ENCODE results near the gene CREB3L2.
"Not testable (repeated sequence)": the region's sequence is repeated elsewhere in the genome, so short reads cannot be mapped to it uniquely, and the experiment has no call there.

Gene CREB3L2

GRCh38 chr7:138014201-138014600 is 12.3 kb upstream of the CREB3L2 start:
- DNase-seq (ENCODE audit: low read depth in 2 of 2), result not testable (repeated sequence)

- DNase-seq (ENCODE audit: low read depth in 2 of 2), result no peak
Observed at GRCh38 chr7:138009350-138009653, 7.4 kb upstream of the CREB3L2 start.

DNA sequence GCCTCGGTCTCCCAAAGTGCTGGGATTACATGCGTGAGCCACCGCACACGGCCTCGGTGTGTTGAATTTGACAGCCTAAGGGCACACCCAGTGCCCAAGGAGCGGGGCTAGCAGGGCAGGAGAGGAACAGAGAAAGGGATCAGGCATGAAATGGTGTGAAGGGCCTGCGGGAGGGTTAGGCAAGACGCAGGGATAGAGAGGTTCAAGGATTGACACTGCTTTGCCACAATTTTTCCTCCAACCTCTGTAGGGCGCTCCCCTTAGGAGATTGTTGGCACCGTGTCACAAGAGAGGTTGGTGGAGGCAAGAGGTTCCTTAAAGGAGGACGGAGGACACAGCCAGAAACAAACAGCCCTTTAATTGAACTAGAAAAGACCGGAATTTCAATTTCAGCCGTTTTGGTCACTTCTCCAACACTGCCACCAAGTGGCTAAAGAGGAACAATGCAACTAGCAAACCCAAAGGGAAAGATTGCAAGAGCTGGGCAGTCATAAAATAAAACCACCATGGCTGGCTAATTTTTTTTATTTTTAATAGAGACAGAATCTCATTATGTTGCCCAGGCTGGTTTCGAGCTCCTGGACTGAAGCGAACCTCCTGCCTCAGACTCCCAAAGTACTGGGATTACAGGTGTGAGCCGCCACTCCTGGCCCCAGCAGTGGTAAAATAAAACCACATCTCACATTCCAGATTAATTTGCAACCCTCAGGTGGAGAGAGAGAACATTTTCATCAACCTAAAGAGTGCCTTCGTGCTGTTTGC is 6.9 kb upstream of the CREB3L2 start:
- no peak for DNase-seq (ENCODE audit: low read depth in 2 of 2)

GRCh38 chr7:138008019-138008587 is 6.2 kb upstream of the CREB3L2 start:
- DNase-seq (ENCODE audit: low read depth in 2 of 2), result no peak

DNA sequence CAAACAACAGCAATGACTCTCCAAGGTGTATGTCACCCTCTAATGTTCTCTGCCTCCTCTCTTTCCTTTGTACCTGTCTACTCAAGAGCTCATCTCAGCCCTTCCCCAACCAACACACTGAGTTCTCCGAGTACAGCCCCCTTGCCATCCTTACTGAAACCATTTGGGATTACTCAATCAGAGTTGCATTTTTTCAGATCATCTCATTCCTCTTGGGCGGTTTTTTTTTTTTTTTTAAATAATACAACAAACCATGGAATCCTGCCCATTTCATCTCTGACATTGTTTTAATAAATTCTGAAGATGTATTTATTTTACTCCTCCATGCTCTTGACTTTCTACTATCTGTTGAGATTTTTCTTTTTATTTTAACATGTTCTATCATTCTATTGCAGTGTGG is 4.2 kb upstream of the CREB3L2 start:
- DNase-seq (ENCODE audit: low read depth in 2 of 2), result no peak

- DNase-seq (ENCODE audit: low read depth in 2 of 2), result no peak
Observed at GRCh38 chr7:138004936-138005335, 3.0 kb upstream of the CREB3L2 start.

GRCh38 chr7:138004046-138004445 is 2.2 kb upstream of the CREB3L2 start:
- no peak for DNase-seq (ENCODE audit: low read depth in 2 of 2)

GRCh38 chr7:138002828-138003189 is 923 bp upstream of the CREB3L2 start:
- DNase-seq (ENCODE audit: low read depth in 2 of 2), result no peak

DNA sequence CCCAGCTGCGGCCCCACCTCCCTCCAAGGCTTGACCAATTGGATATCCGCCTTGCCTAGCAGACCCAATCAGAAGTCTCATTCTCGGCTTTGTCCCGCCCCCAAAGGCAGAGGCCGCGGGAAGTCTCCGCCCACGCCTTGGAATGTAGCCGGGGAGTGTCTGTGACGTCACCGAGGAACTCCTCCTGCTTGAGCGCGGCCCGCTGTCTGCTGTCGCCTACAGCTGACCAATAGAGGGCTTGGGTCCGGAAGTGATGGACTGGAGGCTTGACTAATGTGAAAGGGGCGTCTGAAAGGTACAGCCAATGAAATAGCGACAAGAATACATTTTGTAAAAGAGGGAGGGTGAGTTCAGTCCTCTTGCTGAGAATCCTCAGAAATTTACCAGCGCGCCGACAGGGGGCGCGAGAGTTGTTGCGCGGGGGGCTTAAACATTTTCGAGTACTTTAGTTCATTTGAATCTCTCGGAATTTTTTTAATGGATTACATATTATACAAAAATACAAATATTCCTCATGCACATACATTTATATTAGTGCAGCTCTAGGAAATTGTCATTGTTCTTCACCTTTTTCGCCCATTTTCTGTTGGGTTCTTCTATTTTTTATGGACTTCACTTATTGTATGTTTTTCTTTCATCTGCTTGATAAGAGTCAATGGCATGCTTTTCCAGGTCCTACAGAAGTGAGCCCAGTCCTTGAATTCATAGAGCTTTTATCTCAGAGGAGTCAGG is 376 bp upstream of the CREB3L2 start:
- DNase-seq (ENCODE audit: low read depth in 2 of 2), result peak; percentile 92 to 95

DNA sequence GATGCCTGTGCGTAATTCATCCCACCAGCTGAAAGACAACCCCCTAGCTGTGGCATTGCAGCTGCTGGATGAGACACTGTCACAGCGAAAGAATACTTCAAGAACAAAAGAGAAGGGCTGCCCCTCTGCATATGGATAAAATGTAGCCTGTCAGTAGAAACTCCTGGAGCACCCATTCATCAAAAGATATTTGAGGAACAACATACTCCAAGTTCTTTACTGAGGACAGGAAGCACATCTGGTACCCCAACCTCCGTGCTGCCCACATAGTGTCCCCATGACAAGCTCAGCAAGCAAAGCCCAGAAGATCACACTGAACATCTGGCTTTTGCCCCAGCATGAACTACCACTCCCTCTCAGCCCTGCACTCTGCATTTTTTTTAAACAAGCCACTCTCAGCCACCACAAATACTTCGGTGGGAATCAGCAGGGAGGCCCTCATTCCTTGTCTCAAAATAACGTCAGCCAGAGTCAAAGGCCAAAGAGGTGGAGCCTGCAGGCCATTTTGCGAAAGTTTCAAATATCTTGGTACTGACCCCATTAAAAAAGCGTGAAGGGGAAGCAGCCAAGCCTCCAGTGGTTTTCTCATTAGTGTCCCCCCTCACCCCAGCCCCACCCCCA is 1.7 kb downstream of the CREB3L2 start:
- DNase-seq (ENCODE audit: low read depth in 2 of 2), result no peak

DNA sequence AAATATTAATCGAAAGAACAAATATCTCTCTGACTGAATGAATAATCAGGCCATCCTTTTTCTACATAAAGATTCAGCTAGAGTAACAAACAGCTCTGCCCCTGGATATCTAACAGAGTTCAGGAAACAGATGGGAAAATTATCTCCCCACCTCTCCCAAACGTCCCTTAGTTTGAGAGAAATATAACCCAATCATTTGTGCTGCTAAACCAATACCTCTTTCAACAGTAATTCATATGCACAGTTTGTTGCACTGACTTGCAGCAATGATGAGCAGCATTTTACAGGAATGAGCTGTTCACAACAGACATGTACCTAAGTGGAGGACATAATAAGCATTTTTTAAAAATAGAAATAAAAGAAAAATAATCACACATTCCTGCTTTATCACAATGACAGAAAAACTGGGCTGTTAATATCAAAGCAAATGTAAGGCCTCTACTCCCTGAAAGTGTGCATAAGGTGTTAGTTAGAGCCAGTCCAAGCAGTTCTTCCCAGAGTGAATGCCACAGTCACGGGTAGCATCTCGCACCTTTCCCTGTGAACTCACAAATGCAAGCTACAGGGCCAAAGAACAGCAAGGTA is 2.3 kb downstream of the CREB3L2 start:
- no peak for DNase-seq (ENCODE audit: low read depth in 2 of 2)

DNA sequence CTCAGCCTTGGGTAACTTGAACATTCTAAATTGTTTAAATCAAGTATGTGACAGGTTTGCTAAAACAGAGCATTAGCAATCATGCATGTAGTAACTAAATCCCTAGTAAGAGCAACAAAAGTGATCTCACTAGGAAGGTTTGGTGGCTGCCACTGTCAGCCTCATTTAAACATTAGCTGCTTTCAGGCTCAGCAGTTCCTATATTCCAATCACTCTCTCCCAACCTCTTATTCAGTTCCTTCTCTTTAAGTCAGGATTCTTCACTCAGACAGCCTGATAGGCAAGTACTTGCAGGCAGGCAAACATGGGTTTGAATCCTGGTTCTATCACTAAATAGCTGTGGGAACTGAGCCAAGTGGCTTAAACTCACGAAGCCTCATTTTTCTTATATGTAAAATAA is 3.6 kb downstream of the CREB3L2 start:
- DNase-seq (ENCODE audit: low read depth in 2 of 2), result no peak

DNA sequence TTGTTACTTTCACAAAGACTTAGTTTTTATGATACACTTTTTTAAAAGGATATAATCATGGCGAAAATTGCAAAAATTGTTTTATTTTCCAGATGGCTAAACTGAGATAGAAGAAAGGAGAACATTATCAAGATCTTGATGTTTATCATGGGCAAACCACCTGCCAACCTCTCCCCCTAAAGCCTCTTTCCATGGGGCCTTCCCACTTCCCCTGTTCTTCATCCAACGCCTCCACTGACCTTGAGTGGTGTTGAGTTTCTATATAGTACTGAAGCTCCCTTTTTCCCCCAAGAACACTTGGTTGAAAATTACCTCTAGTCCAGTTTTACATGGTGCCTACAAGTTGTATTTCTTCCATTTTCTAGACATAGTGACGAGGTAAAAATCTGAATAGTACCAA is 5.0 kb downstream of the CREB3L2 start:
- no peak for DNase-seq (ENCODE audit: low read depth in 2 of 2)

- no peak for DNase-seq (ENCODE audit: low read depth in 2 of 2)
Observed at GRCh38 chr7:137996386-137996851, 5.5 kb downstream of the CREB3L2 start.

- DNase-seq (ENCODE audit: low read depth in 2 of 2), result no peak
Observed at GRCh38 chr7:137994216-137994615, 7.7 kb downstream of the CREB3L2 start.

DNA sequence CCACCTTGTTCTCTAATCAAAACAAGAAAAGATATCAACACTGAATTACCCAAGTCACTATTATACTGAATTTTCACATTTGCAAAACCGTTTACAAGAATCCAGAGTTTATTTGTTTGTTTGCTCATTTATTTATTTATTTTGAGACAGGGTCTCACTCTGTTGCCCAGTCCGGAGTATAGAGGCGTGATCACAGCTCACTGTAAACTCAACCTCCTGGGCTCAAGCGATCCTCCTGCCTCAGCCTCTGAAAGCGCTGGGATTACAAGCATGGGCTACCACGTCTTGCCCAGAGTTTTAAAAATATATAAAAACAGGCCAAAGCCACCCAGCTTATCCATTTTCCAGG is 8.5 kb downstream of the CREB3L2 start:
- no peak for DNase-seq (ENCODE audit: low read depth in 2 of 2)

DNA sequence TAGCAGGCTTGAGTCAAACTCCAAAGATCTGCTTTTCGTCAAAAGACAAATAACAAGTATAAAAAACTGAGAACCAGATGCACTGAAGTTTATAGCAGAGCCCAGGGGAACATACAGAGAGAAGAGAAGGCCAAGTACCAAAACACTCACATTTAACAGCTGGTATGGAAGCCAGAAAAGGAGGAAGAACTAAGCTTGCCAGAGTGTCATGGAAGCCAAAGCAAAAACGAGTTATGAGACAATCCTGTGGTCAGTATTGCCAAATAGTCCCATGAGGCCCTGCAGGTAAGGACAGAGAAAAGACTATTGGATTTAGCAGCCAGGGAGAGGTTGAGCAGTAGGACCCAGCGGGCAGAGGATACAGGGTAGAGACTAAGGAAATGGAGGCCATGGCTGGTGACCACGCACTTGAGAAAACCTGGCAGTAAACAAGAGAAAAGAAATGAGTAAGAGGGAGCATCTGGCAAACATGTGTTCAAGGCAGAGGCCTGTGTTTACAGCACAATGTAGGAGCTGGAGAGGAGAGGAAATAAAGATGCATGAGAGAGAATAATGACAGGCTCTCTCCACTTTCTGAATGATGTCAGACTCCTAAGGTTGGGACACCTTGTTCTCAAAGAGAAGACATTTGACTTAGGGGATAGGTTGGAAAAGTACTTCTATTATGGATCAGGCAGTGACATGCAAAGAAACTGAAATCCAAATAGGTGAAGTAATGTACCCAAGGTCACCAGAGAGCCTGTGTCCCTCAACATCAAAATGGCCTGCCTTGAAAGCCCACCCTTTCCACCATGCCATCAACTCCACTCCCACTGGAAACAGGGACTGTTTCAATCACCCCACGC is 9.1 kb downstream of the CREB3L2 start:
- DNase-seq (ENCODE audit: low read depth in 2 of 2), result no peak

GRCh38 chr7:137992104-137992549 is 9.8 kb downstream of the CREB3L2 start:
- DNase-seq (ENCODE audit: low read depth in 2 of 2), result no peak

DNA sequence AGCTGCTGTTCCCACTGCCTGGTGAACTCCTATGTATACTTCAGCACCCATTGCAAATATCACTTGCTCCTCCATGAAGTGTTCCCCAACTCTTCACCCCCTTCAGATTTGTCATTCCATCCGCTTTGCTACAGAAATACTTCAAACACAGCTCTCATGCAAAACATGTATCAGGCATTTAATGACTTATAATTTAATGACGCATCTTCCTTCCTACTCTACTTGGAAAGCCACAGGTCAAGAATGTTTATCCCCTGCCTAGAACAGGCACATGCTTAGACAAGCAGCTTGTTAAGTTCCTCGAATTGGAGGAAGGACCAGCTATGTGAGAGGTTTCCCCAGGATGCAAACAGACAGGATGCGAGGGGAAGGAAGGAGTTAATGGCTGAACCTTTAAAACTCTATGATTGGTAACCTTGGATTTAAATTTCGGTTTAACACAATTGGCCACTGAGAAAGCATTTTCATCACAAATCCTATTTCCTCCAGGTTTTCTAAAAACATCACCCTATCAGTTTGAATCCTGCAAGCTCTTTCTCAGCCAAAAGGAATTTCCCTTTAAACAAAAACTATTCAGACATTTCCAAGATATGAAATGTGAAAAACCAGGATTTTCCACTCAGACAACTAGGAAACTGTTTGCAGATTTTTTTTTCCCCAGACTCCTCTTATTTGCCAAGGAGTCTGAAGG is 11.5 kb downstream of the CREB3L2 start:
- no peak for DNase-seq (ENCODE audit: low read depth in 2 of 2)

DNA sequence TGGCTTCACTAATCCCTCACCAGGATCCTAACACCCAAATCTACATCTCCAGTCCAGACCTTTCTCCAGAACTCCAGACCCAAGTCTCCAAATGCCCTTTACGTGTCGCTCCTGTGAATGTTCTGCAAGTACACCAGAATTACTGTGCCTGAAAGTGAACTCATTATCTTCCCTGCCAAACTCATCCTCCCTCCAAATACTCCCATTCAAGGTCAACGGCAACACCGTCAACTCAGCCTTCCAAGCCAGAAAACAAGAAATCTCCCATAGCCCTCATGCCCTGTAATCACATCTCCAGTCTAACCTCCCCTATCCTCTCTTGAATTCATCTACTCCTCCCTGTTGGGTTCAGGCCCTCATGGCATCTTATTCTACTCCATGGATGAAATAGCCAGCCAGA is 12.3 kb downstream of the CREB3L2 start:
- DNase-seq (ENCODE audit: low read depth in 2 of 2), result no peak

GRCh38 chr7:137989094-137989493 is 12.8 kb downstream of the CREB3L2 start:
- DNase-seq (ENCODE audit: low read depth in 2 of 2), result no peak

All from stimulated activated CD4-positive, alpha-beta T cell treated with anti-CD3 and anti-CD28 coated beads, Interleukin-1b, Interleukin-23, amount 100 ng/mL, for 1 hour (primary cell).